GM18520 (cell line): ENCODE measurements around the gene TSHZ2.

Experiments used
- ATAC-seq: cut with Tn5 transposase; IDR thresholded peaks from one replicate; pipeline ENCODE4 v1.9.1; 2021; ENCODE audit not compliant: unreplicated experiment

The TSHZ2 gene

GRCh38 chr20:53224851-53225250 lies 252.7 kb downstream of the TSHZ2 start:
- no peak for ATAC-seq

GRCh38 chr20:53226826-53227225 lies 254.7 kb downstream of the TSHZ2 start:
- ATAC-seq = no peak

GRCh38 chr20:53227523-53227922 lies 255.4 kb downstream of the TSHZ2 start:
- no peak for ATAC-seq

- ATAC-seq = no peak
These were observed 258.9 kb downstream of the TSHZ2 start for GRCh38 chr20:53231061-53231460.

GRCh38 chr20:53237461-53237860 lies 265.3 kb downstream of the TSHZ2 start:
- ATAC-seq = no peak

GRCh38 chr20:53238121-53238660 lies 266.0 kb downstream of the TSHZ2 start:
- no peak for ATAC-seq

GRCh38 chr20:53243152-53243551 lies 271.0 kb downstream of the TSHZ2 start:
- ATAC-seq = no peak

- ATAC-seq = no peak
These were observed 272.6 kb downstream of the TSHZ2 start for GRCh38 chr20:53244711-53245110.

- no peak for ATAC-seq
These were observed 273.4 kb downstream of the TSHZ2 start for GRCh38 chr20:53245574-53245973.

GRCh38 chr20:53247468-53248103 lies 275.4 kb downstream of the TSHZ2 start:
- ATAC-seq = no peak

- ATAC-seq = no peak
These were observed 278.3 kb downstream of the TSHZ2 start for GRCh38 chr20:53250456-53250855.

- no peak for ATAC-seq
These were observed 279.8 kb downstream of the TSHZ2 start for GRCh38 chr20:53252002-53252401.

GRCh38 chr20:53253668-53254067 lies 281.5 kb downstream of the TSHZ2 start:
- no peak for ATAC-seq

GRCh38 chr20:53255102-53255710 lies 283.0 kb downstream of the TSHZ2 start:
- ATAC-seq = no peak

- no peak for ATAC-seq
These were observed 286.6 kb downstream of the TSHZ2 start for GRCh38 chr20:53258741-53259140.

GRCh38 chr20:53260168-53260567 lies 288.0 kb downstream of the TSHZ2 start:
- ATAC-seq = no peak

- ATAC-seq = no peak
These were observed 288.4 kb downstream of the TSHZ2 start for GRCh38 chr20:53260591-53260990.

GRCh38 chr20:53262365-53262764 lies 290.2 kb downstream of the TSHZ2 start:
- ATAC-seq = no peak

GRCh38 chr20:53263554-53264438 lies 291.6 kb downstream of the TSHZ2 start:
- no peak for ATAC-seq

- ATAC-seq = no peak
These were observed 292.4 kb downstream of the TSHZ2 start for GRCh38 chr20:53264604-53265003.

- ATAC-seq = no peak
These were observed 293.2 kb downstream of the TSHZ2 start for GRCh38 chr20:53265304-53265875.
